B cell (primary cell): ENCODE data around the gene LRBA. TPM values are rescaled to one million over a fixed set of nuclear protein-coding genes. Genes with fewer than 3 reads are reported as not detected.

Source experiments
- ATAC-seq: fragments of 200-7000 bp; cut with Tn5 transposase; one replicate; pipeline ENCODE4 v1.10.0; 2021; ENCODE audit warnings: low read depth, mild to moderate bottlenecking, moderate number of reproducible peaks, moderate library complexity
- CTCF ChIA-PET: fragments of 350-600 bp; sonication (Branson Sonifier 250); formaldehyde crosslinking; loops from one replicate; lab custom pipeline; 2021; ENCODE audit warnings: antibody characterized with exemption, inconsistent platforms; lab: Charles Lee
- POLR2A ChIA-PET: fragments of 350-600 bp; sonication (Branson Sonifier 250); formaldehyde crosslinking; loops from one replicate; lab custom pipeline; 2021; ENCODE audit warnings: antibody characterized with exemption; lab: Charles Lee
- DNase-seq: peaks from one replicate; pipeline ENCODE4 v3.0.0; 2013
- H2AFZ ChIP-seq: 2 replicates; pipeline ENCODE4 v1.6.1; 2012; ENCODE audit warnings: mild to moderate bottlenecking, low read depth, low read length; ENCODE audit not compliant: insufficient read depth, poor library complexity, severe bottlenecking
- H3K27ac ChIP-seq, 2 donors: 1 replicate in 1 of 2; 2 replicates in 1 of 2; pipeline ENCODE4 v1.5.1; 2012 to 2013; ENCODE audit warnings: low read length in 2 of 2, mild to moderate bottlenecking in 2 of 2, moderate library complexity in 1 of 2
- H3K27me3 ChIP-seq, 4 experiments: fragments of 200-600 bp in 1 of 4; sonication (generic) in 1 of 4; replicated peaks in 1 of 4; 1 replicate in 2 of 4; 2 replicates in 2 of 4; pipeline versions ENCODE4 v1.6.1 to v1.7.0; 2013 to 2016; ENCODE audit warnings: low read length in 3 of 4, mild to moderate bottlenecking in 2 of 4, mixed read lengths in 1 of 4, moderate library complexity in 1 of 4; ENCODE audit not compliant: insufficient read depth in 4 of 4, control insufficient read depth in 3 of 4; ENCODE audit errors: control extremely low read depth in 1 of 4
- H3K36me3 ChIP-seq, 2 experiments: replicated peaks in 1 of 2; 1 replicate in 1 of 2; 2 replicates in 1 of 2; pipeline versions ENCODE4 v1.6.1 to v1.7.1; 2013; ENCODE audit warnings: low read length in 1 of 2; ENCODE audit not compliant: insufficient read depth in 2 of 2, control insufficient read depth in 1 of 2; ENCODE audit errors: control extremely low read depth in 1 of 2, extremely low read depth in 1 of 2
- H3K4me1 ChIP-seq, 2 donors: fragments of 200-600 bp in 1 of 2; sonication (generic) in 1 of 2; 1 replicate in 1 of 2; 2 replicates in 1 of 2; pipeline versions ENCODE4 v1.5.1 to v1.6.1; 2013 to 2017; ENCODE audit warnings: low read length in 2 of 2; ENCODE audit not compliant: control insufficient read depth in 2 of 2, insufficient read depth in 2 of 2
- H3K4me2 ChIP-seq: replicated peaks from 2 replicates; pipeline ENCODE3; 2012; ENCODE audit warnings: mild to moderate bottlenecking, low read depth, low read length; ENCODE audit not compliant: poor library complexity, severe bottlenecking
- H3K4me3 ChIP-seq, 5 experiments: fragments of 200-600 bp in 1 of 5; sonication (generic) in 1 of 5; 1 replicate in 3 of 5; 2 replicates in 2 of 5; pipeline versions ENCODE4 v1.5.1 to v1.7.0; 2011 to 2016; ENCODE audit warnings: low read length in 4 of 5, mild to moderate bottlenecking in 4 of 5, low read depth in 2 of 5, control low read depth in 1 of 5, moderate library complexity in 1 of 5; ENCODE audit not compliant: insufficient read depth in 1 of 5; ENCODE audit errors: control extremely low read depth in 1 of 5, extremely low read depth in 1 of 5
- H3K79me2 ChIP-seq: fragments of 200-600 bp; sonication (generic); one replicate; pipeline ENCODE4 v1.6.0; 2016; ENCODE audit warnings: low read length; ENCODE audit not compliant: control insufficient read depth, insufficient read depth
- H3K9ac ChIP-seq: fragments of 200-600 bp; sonication (generic); 2 replicates; pipeline ENCODE4 v1.6.1; 2017; ENCODE audit warnings: mild to moderate bottlenecking, low read length, moderate library complexity
- H3K9me3 ChIP-seq, 3 donors: one replicate each; pipeline versions ENCODE4 v1.6.1 to v1.7.1; 2013; ENCODE audit warnings: low read length in 2 of 3; ENCODE audit not compliant: control insufficient read depth in 2 of 3, insufficient read depth in 1 of 3; ENCODE audit errors: control extremely low read depth in 1 of 3
- H4K20me1 ChIP-seq: 2 replicates; pipeline ENCODE4 v1.6.0; 2012; ENCODE audit warnings: mild to moderate bottlenecking, low read length; ENCODE audit not compliant: insufficient read depth, control insufficient read depth, poor library complexity, severe bottlenecking
- H3K27ac Mint-ChIP-seq: one replicate; pipeline ENCODE4 v1.8.0; 2021; ENCODE audit warnings: mixed read lengths
- H3K27me3 Mint-ChIP-seq: one replicate; pipeline ENCODE4 v1.8.0; 2021; ENCODE audit warnings: mixed read lengths
- H3K4me1 Mint-ChIP-seq: one replicate; pipeline ENCODE4 v1.8.0; 2021; ENCODE audit warnings: mixed read lengths
- H3K4me3 Mint-ChIP-seq: one replicate; pipeline ENCODE4 v1.8.0; 2021; ENCODE audit warnings: mixed read lengths
- H3K9me3 Mint-ChIP-seq: one replicate; pipeline ENCODE4 v1.8.0; 2022; ENCODE audit warnings: mixed read lengths; ENCODE audit not compliant: insufficient read depth
- EZH2 ChIP-seq: IDR thresholded peaks from 2 replicates; pipeline ENCODE4 v1.6.1; 2012; ENCODE audit warnings: borderline replicate concordance, low read depth, mild to moderate bottlenecking, moderate library complexity, low read length; ENCODE audit not compliant: insufficient read depth, poor library complexity, severe bottlenecking
- whole genome bisulfite sequencing: methylation state at CpG from one replicate; pipeline ENCODE4 v1.1.5; 2013; ENCODE audit warnings: missing lambda C conversion rate; ENCODE audit not compliant: insufficient coverage; 5-methylcytosine and 5-hydroxymethylcytosine counted together
- intact Hi-C: fragments of 100-400 bp; cut with micrococcal nuclease; formaldehyde crosslinking; loops from one replicate; pipeline ENCODE4 v1.10.0; 2022
- polyA plus RNA-seq: library from polyadenylated mRNA; depleted of rRNA; stranded (reverse); fragments of >200 nt; gene quantifications from 2 replicates; pipeline ENCODE4 v1.2.3, GENCODE V29; 2012
- total RNA-seq, 2 donors: library from RNA; stranded (reverse); fragments of 120-200 nt in 1 of 2; gene quantifications; 1 replicate in 1 of 2; 2 replicates in 1 of 2; pipeline versions ENCODE4 v1.2.3 to v1.2.4, GENCODE V29; 2013 to 2022
- TF ChIP-seq, protein P1 (sequence below): fragments of 200-600 bp; IDR thresholded peaks from one replicate; pipeline ENCODE4 v1.8.0; 2022; ENCODE audit warnings: antibody characterized with exemption, mild to moderate bottlenecking

Gene LRBA
- total and polyA plus RNA-seq, 2 donors (not counting 1 experiment from before 2014, with no cell fraction given) = 17.5 to 86.7 TPM

DNA sequence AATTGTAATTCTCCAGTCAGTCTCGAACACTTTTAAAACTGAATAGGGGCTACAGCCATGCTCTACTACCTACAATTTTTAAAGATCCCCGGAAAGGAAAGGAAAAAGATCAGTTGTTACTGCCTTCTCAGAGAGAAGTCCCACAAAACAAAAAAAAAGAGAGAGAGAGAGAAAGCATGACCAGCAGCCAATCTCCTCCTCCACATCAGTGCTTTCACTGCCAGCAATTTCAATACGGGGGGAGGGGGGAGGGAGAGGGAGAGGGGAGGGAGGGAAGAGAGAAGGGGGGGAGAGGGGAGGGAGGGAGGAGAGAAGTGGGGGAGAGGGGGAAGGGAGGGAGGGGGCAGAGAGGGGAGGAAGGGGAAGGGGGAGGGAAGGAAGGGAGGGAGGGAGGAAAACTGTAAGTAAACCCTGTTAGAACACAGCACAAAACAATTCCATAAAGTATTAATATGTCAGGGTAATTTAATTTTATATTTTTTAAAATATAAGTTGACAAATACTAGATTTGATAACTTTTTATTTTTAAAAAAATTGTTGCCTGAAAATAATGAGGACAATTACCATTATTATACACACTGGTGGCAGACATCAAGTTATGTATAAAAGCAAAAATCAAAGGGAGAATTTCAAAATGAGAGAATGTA, 108.0 kb downstream of the LRBA start:
- no CpG with 5 or more reads among the region's 3 CpGs for WGBS
- Histone ChIP-seq H3K27me3 (no peaks in the 10 kb centered on the region), H3K4me2 (no peak overlapping the region), H3K9me3 (peaks cover 0 to 6% (median 1%) of the 10 kb centered on the region in 3 donors), H3K79me2 (no peaks in the 10 kb centered on the region), H3K27ac (no peak overlapping the region), H2AFZ (no peak overlapping the region), H3K9ac (no peak overlapping the region), H3K4me3 (no peak overlapping the region), H3K4me1 (no peaks in the 10 kb centered on the region), H3K36me3 (peaks cover 20 to 33% of the 10 kb centered on the region in 2 experiments), H4K20me1 (no peaks in the 10 kb centered on the region)
- ATAC-seq (no peak), DNase-seq (no peak)
- TF ChIP-seq EZH2 = no peak
- TF ChIP-seq, protein P1, sequence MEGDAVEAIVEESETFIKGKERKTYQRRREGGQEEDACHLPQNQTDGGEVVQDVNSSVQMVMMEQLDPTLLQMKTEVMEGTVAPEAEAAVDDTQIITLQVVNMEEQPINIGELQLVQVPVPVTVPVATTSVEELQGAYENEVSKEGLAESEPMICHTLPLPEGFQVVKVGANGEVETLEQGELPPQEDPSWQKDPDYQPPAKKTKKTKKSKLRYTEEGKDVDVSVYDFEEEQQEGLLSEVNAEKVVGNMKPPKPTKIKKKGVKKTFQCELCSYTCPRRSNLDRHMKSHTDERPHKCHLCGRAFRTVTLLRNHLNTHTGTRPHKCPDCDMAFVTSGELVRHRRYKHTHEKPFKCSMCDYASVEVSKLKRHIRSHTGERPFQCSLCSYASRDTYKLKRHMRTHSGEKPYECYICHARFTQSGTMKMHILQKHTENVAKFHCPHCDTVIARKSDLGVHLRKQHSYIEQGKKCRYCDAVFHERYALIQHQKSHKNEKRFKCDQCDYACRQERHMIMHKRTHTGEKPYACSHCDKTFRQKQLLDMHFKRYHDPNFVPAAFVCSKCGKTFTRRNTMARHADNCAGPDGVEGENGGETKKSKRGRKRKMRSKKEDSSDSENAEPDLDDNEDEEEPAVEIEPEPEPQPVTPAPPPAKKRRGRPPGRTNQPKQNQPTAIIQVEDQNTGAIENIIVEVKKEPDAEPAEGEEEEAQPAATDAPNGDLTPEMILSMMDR = no peak
- H3K27ac Mint-ChIP-seq = no peak overlapping the region
- H3K4me3 Mint-ChIP-seq = no peak overlapping the region
- CTCF ChIA-PET = no interaction called here
- POLR2A ChIA-PET = no interaction called here
- peaks cover 5% of the 10 kb centered on the region for H3K4me1 Mint-ChIP-seq
- H3K27me3 Mint-ChIP-seq = no peaks in the 10 kb centered on the region
- H3K9me3 Mint-ChIP-seq = peaks cover 9% of the 10 kb centered on the region
- intact Hi-C loops = no loop called here

DNA sequence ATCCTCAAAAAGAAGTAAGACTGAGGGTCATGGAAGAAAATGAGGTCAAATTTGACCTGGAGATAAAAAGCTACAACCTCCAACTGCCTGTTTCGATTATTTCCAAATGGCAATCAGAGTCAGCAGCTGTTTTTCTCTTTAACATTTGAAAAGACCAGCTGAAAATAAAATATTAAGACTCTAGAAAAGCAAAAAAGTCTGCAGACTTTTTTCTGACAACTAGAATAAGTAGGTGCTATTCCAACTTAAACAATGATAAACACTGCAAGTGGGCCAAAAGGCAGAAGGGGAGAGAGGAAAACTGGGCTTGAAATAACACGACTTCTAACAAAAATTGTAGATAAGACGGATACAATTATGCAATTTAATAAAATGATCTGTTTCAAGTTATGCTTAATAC, 110.4 kb downstream of the LRBA start:
- Histone ChIP-seq H3K9me3 (peaks cover 0 to 1% (median 0%) of the 10 kb centered on the region in 3 donors), H3K36me3 (peaks cover 16 to 32% of the 10 kb centered on the region in 2 experiments), H4K20me1 (no peaks in the 10 kb centered on the region), H3K27ac (no peak overlapping the region), H3K4me2 (no peak overlapping the region), H3K4me3 (no peak overlapping the region), H3K79me2 (no peaks in the 10 kb centered on the region), H3K27me3 (no peaks in the 10 kb centered on the region), H3K4me1 (no peaks in the 10 kb centered on the region), H3K9ac (no peak overlapping the region), H2AFZ (no peak overlapping the region)
- ChIA-PET CTCF (no interaction called here), POLR2A (no interaction called here)
- Mint-ChIP-seq H3K27me3 (no peaks in the 10 kb centered on the region), H3K4me1 (peaks cover 5% of the 10 kb centered on the region), H3K9me3 (peaks cover 7% of the 10 kb centered on the region), H3K4me3 (no peak overlapping the region), H3K27ac (no peak overlapping the region)
- WGBS = no CpG with 5 or more reads among the region's 3 CpGs
- intact Hi-C loops = no loop called here
- ATAC-seq = no peak
- TF ChIP-seq, protein P1 = no peak
- no peak for DNase-seq
